Stimulated activated naive CD8-positive, alpha-beta T cell treated with anti-CD3 and anti-CD28 coated beads, Interleukin-15, amount 100 ng/mL, for 72 hours (primary cell): ENCODE measurements around the gene DSP.

Experiments
- ATAC-seq: fragments of 150-1000 bp; cut with Tn5 transposase; 2 replicates; pipeline ENCODE4 v1.10.0; 2021; ENCODE audit warnings: mild to moderate bottlenecking, moderate library complexity
- DNase-seq, 2 donors: peaks; one replicate each; pipeline ENCODE4 v3.0.0; 2021 to 2022
- H3K27ac Mint-ChIP-seq, 2 donors: one replicate each; pipeline ENCODE4 v1.8.0; 2022; ENCODE audit warnings: mild to moderate bottlenecking in 2 of 2, mixed read lengths in 2 of 2, moderate library complexity in 2 of 2
- H3K27me3 Mint-ChIP-seq: one replicate; pipeline ENCODE4 v1.8.0; 2022; ENCODE audit warnings: mixed read lengths
- H3K4me1 Mint-ChIP-seq: one replicate; pipeline ENCODE4 v1.8.0; 2022; ENCODE audit warnings: mild to moderate bottlenecking, mixed read lengths
- H3K4me3 Mint-ChIP-seq, 2 donors: one replicate each; pipeline ENCODE4 v1.8.0; 2022; ENCODE audit warnings: mild to moderate bottlenecking in 2 of 2, mixed read lengths in 2 of 2, moderate library complexity in 1 of 2
- H3K9me3 Mint-ChIP-seq, 2 donors: one replicate each; pipeline ENCODE4 v1.8.0; 2022; ENCODE audit warnings: mixed read lengths in 2 of 2

Gene DSP

GRCh38 chr6:7589949-7590917, 48.8 kb downstream of the DSP start, which contains the start of gene SNRNP48:
TSS of gene SNRNP48 (plus strand) at chr6:7590198. CDS start at chr6:7590258, 60 bp downstream.
- DNase-seq = peak; percentile 83 to 88
- peak within 1 kb of the TSS; percentile 95 to 98 for H3K4me3 Mint-ChIP-seq
- H3K9me3 Mint-ChIP-seq = no peaks in the 10 kb centered on the region
- peak; percentile 99 for ATAC-seq
- no peaks in the 10 kb centered on the region for H3K27me3 Mint-ChIP-seq
- H3K27ac Mint-ChIP-seq = peak within 1 kb of the TSS; percentile 97 to 98
- H3K4me1 Mint-ChIP-seq = peaks cover 38% of the 10 kb centered on the region

GRCh38 chr6:7590918-7591302, 49.4 kb downstream of the DSP start:
- H3K4me3 Mint-ChIP-seq = peak overlapping the region; percentile 95 to 98
- ATAC-seq = no peak
- DNase-seq = no peak
- peak overlapping the region; percentile 48 to 98 for H3K27ac Mint-ChIP-seq
- peaks cover 38% of the 10 kb centered on the region for H3K4me1 Mint-ChIP-seq
- H3K27me3 Mint-ChIP-seq = no peaks in the 10 kb centered on the region
- H3K9me3 Mint-ChIP-seq = no peaks in the 10 kb centered on the region

DNA sequence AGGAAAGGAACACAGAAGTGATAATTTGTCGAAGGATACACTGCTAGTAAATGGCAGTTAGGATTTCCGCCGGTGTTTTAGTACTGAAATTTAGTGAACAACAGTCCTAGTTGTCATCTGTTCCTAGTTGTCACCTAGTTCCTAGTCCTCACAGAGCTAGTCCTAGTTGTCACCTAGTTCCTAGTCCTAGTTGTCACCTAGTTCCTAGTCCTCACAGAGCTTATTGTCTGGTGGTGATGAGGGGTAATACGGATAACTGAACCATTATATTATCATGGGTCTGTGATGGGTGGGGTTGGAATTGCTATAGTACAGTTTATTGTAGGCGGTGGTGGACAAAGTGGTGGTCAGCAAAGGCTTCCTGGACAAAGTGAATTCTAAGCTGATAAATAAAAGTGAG, 50.3 kb downstream of the DSP start:
- peak overlapping the region; percentile 22 to 53 for H3K4me3 Mint-ChIP-seq
- peaks cover 38% of the 10 kb centered on the region for H3K4me1 Mint-ChIP-seq
- ATAC-seq = no peak
- H3K27me3 Mint-ChIP-seq = no peaks in the 10 kb centered on the region
- DNase-seq = no peak
- H3K27ac Mint-ChIP-seq = no peak overlapping the region
- H3K9me3 Mint-ChIP-seq = no peaks in the 10 kb centered on the region

- ATAC-seq = no peak
- Mint-ChIP-seq H3K9me3 (no peaks in the 10 kb centered on the region), H3K27ac (peak overlapping the region in 1 of 2 donors; percentile 59), H3K4me3 (no peak overlapping the region), H3K4me1 (peaks cover 38% of the 10 kb centered on the region), H3K27me3 (no peaks in the 10 kb centered on the region)
- no peak for DNase-seq
These were observed 51.8 kb downstream of the DSP start for GRCh38 chr6:7593229-7593628.

- Mint-ChIP-seq H3K9me3 (no peaks in the 10 kb centered on the region), H3K27ac (no peak overlapping the region), H3K4me3 (no peak overlapping the region), H3K27me3 (no peaks in the 10 kb centered on the region), H3K4me1 (peaks cover 33% of the 10 kb centered on the region)
- DNase-seq (no peak), ATAC-seq (no peak)
These were observed 53.2 kb downstream of the DSP start for GRCh38 chr6:7594579-7595125.

- H3K9me3 Mint-ChIP-seq = no peaks in the 10 kb centered on the region
- H3K4me1 Mint-ChIP-seq = peaks cover 22% of the 10 kb centered on the region
These were observed 62.5 kb downstream of the DSP start for GRCh38 chr6:7604003-7604402.

GRCh38 chr6:7604506-7604905, 63.0 kb downstream of the DSP start:
- Mint-ChIP-seq H3K9me3 (no peaks in the 10 kb centered on the region), H3K4me3 (no peak overlapping the region), H3K4me1 (peaks cover 22% of the 10 kb centered on the region), H3K27me3 (no peaks in the 10 kb centered on the region), H3K27ac (peak overlapping the region in 1 of 2 donors; percentile 15)
- DNase-seq (no peak), ATAC-seq (peak; percentile 97)

More at GRCh38 chr6:7604003-7604402, 62.5 kb downstream of the DSP start:
- peak overlapping the region; percentile 65 to 89 for H3K27ac Mint-ChIP-seq
- no peak for DNase-seq
- ATAC-seq = peak; percentile 26
- no peaks in the 10 kb centered on the region for H3K27me3 Mint-ChIP-seq
- H3K4me3 Mint-ChIP-seq = peak overlapping the region; percentile 14 to 16

DNA sequence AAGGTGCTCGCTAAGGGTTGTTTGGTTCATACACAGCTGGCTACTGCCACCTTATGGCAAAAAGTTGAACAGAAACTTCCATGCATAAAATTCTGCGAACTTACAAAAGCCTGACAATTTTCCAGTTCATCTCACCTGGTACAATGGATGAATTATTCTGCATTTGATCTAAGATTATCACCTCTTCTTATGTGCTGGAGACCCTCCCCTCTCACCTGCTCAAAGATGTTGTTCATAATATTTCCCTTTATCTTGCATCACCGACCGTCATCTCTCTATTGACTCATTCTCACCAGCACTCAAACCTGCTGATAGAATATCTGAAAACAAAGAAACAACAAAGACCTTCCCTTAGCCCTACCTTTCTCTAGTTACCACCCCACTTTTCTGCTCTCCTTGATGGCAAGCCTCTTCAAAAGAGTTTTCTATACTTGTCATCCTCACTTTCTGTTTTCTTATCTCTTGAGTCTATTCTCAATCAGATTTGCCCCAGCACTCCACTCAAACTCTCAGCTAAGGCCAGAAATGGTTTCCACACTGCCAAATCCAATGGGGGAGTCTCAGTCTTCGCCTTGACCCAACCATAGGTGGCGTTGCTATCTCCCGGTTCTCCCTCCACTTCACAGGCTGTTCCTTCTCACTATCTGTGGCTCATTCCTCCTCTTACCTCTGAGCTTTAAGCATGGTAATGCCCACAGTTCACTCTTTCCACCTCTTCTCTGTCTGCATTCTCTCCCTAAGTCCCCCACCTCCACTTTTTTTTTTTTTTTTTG, 74.3 kb downstream of the DSP start:
- ATAC-seq (peak; percentile 54), DNase-seq (peak; percentile 19 to 25)
- Mint-ChIP-seq H3K4me1 (peaks cover 19% of the 10 kb centered on the region), H3K27me3 (peaks cover 6% of the 10 kb centered on the region), H3K27ac (peak overlapping the region in 1 of 2 donors; percentile 16), H3K4me3 (no peak overlapping the region), H3K9me3 (no peaks in the 10 kb centered on the region)

DNA sequence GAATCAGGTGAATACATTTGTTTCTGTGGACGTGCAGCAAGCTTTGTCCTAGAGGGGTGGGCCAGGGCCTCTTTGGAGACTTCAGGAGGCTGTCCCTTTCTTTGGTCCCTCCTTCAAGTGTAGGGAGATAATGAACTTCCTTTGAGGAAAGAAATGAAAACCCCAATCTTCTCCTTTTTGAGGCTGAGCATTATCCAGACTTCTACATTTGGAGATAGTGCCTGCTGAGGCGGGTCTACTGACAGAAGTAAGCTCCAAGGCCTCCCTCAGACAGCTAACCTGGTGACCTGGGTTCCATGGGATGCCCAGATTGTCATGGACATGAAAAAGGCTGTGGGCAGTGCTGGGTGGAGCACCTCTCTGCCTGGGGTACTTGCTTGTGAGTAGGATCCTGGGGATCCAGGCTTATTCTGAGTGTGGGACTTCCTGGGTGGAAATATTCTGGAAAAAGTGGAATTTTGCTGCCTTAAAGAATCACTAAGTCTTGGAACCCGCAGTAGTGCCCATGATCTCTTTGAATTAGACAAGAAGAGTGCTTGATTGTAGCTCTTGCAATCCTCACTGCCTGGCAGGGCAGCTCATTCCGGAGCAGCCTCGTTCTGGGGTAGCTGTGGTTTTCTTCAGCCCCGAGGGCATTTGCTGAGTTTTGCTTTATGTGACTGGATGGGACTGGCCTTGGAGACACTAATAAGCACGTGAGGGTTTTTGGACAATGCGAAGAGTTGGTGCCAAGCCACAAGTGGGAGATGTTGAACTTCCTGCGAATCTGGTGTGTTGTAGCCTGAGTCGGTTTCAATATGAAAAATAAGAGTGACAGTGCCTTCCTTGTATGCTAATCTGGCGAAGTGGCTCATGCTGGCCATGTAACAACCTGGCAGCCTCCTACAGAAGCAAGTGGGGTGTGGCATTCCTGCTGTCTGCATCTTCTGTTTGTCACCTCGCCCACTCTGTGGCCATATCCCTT, 76.6 kb downstream of the DSP start:
- Mint-ChIP-seq H3K27me3 (peaks cover 6% of the 10 kb centered on the region), H3K27ac (peak overlapping the region in 1 of 2 donors; percentile 31), H3K4me1 (peaks cover 19% of the 10 kb centered on the region), H3K4me3 (no peak overlapping the region), H3K9me3 (no peaks in the 10 kb centered on the region)
- DNase-seq (peak in 1 of 2 donors; percentile 23), ATAC-seq (peak; percentile 83)

GRCh38 chr6:7621761-7622160, 80.3 kb downstream of the DSP start:
- H3K9me3 Mint-ChIP-seq = no peaks in the 10 kb centered on the region
- no peak for ATAC-seq
- peaks cover 12% of the 10 kb centered on the region for H3K4me1 Mint-ChIP-seq

DNA sequence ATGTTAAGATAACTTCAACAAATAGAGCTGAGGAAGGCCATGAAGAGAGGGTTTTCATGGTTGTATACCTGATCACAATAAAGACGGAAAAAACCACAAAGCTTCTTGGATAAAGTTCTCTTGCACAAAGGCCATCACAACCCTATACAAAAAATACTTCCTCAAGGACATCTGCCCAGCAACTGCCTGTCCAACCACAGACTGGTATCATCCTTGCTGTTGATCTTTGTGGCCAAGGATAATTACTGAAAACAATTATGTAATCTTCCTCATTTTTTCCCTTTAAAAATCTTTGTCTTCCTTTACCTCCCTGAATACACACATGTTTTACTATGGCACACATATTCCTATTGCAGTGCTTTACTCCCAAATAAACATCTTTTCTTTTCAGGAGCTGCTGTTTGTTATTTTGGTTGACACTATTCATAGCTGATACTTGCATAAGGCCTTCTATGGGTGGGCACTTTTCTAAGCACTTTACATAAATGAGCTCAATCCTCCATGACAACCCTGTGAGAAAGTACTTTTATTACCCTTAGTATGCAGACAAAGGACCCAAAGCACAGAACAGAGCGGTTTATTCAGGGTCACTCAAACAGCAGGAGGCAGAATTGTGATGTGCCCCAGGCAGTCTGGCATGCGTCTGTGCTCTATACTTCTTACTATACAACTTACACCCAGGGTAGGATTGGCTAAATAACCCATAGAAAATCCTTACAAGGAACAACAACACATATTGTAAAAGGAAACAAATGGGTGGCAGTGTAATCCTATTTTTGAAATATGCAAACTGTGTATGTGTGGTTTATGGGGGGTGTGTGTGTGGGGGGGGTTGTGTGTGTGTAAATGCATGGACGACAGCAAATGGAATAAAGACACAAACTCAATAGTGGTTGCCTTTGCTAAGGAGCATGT, 83.6 kb downstream of the DSP start:
- peaks cover 15% of the 10 kb centered on the region for H3K27me3 Mint-ChIP-seq
- no peaks in the 10 kb centered on the region for H3K9me3 Mint-ChIP-seq
- DNase-seq = no peak
- H3K4me3 Mint-ChIP-seq = no peak overlapping the region
- ATAC-seq = no peak
- no peak overlapping the region for H3K27ac Mint-ChIP-seq
- no peaks in the 10 kb centered on the region for H3K4me1 Mint-ChIP-seq

More at GRCh38 chr6:7621761-7622160, 80.3 kb downstream of the DSP start:
- Mint-ChIP-seq H3K4me3 (no peak overlapping the region), H3K27me3 (peaks cover 13% of the 10 kb centered on the region), H3K27ac (no peak overlapping the region)
- DNase-seq = no peak

- no peak for ATAC-seq
- no peaks in the 10 kb centered on the region for H3K4me1 Mint-ChIP-seq
- H3K9me3 Mint-ChIP-seq = no peaks in the 10 kb centered on the region
- no peak overlapping the region for H3K4me3 Mint-ChIP-seq
- no peak overlapping the region for H3K27ac Mint-ChIP-seq
- no peak for DNase-seq
- H3K27me3 Mint-ChIP-seq = peaks cover 30% of the 10 kb centered on the region
These were observed 87.0 kb downstream of the DSP start for GRCh38 chr6:7628479-7628878.

- ATAC-seq (no peak), DNase-seq (no peak)
- Mint-ChIP-seq H3K4me1 (no peaks in the 10 kb centered on the region), H3K27me3 (peaks cover 30% of the 10 kb centered on the region), H3K9me3 (no peaks in the 10 kb centered on the region), H3K27ac (no peak overlapping the region), H3K4me3 (no peak overlapping the region)
These were observed 87.4 kb downstream of the DSP start for GRCh38 chr6:7628909-7629308.

DNA sequence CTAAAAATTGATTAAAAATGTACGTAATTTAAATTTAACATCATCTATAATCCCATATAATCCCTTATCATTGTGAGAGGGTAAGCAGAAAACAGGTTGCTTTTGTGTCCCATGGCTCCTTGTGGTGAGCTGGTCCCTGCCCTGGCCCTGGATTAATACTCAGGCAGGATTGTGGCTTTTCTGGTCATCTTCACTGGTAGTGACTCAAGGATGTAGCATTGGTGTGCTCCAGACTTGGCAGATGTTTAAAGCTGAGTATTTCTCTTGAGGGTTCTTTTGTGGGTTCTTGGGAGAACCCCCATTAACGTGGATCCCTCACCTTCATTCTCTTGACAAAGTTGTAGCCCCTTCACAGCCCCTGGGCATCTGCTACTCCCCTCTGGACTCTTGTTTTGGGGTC, 87.8 kb downstream of the DSP start:
- no peaks in the 10 kb centered on the region for H3K9me3 Mint-ChIP-seq
- H3K27me3 Mint-ChIP-seq = peaks cover 25% of the 10 kb centered on the region
- no peak for DNase-seq
- H3K27ac Mint-ChIP-seq = peak overlapping the region in 1 of 2 donors; percentile 1
- no peak overlapping the region for H3K4me3 Mint-ChIP-seq
- ATAC-seq = no peak
- H3K4me1 Mint-ChIP-seq = no peaks in the 10 kb centered on the region
